OCI-LY1 (cell line): ENCODE results near the gene FBXL3.

ENCODE experiments used
- H2AFZ ChIP-seq: fragments of 200-600 bp; sonication (generic), shearing (Covaris generic); 2 replicates; pipeline ENCODE4 v1.6.0; 2014; ENCODE audit warnings: antibody characterized with exemption, mild to moderate bottlenecking, low read length
- H3F3A ChIP-seq: fragments of 200-600 bp; sonication (generic), shearing (Covaris generic); 2 replicates; pipeline ENCODE4 v1.6.0; 2014; ENCODE audit warnings: mild to moderate bottlenecking, antibody characterized with exemption, low read length, moderate library complexity; ENCODE audit not compliant: insufficient read depth
- H3K27ac ChIP-seq: fragments of 200-600 bp; sonication (generic); 2 replicates; pipeline ENCODE4 v1.5.1; 2014; ENCODE audit warnings: low read length, mixed run types, mild to moderate bottlenecking, low read depth; ENCODE audit not compliant: poor library complexity, severe bottlenecking
- H3K27me3 ChIP-seq: fragments of 200-600 bp; sonication (generic); 2 replicates; pipeline ENCODE4 v1.6.0; 2014; ENCODE audit warnings: antibody characterized with exemption, mild to moderate bottlenecking, low read length, moderate library complexity; ENCODE audit not compliant: insufficient read depth
- H3K36me3 ChIP-seq: fragments of 200-600 bp; sonication (generic); 2 replicates; pipeline ENCODE4 v1.6.1; 2014; ENCODE audit warnings: mild to moderate bottlenecking, antibody characterized with exemption, low read length, moderate library complexity, mixed read lengths; ENCODE audit not compliant: insufficient read depth
- H3K4me1 ChIP-seq: fragments of 200-600 bp; sonication (generic); 2 replicates; pipeline ENCODE4 v1.5.1; 2014; ENCODE audit warnings: mild to moderate bottlenecking, low read length, moderate library complexity; ENCODE audit not compliant: insufficient read depth, severe bottlenecking
- H3K4me2 ChIP-seq: fragments of 200-600 bp; sonication (generic), shearing (Covaris generic); 2 replicates; pipeline ENCODE4 v1.6.1; 2014; ENCODE audit warnings: low read length
- H3K4me3 ChIP-seq: fragments of 200-600 bp; sonication (generic); 2 replicates; pipeline ENCODE4 v1.5.1; 2014; ENCODE audit warnings: low read length, low read depth, mild to moderate bottlenecking, mixed read lengths; ENCODE audit not compliant: poor library complexity, severe bottlenecking
- H3K79me2 ChIP-seq: fragments of 200-600 bp; shearing (Covaris generic); 2 replicates; pipeline ENCODE4 v1.6.1; 2016; ENCODE audit warnings: mixed run types, low read length, mixed read lengths; ENCODE audit not compliant: insufficient read depth
- H3K9ac ChIP-seq: fragments of 200-600 bp; sonication (generic), shearing (Covaris generic); 2 replicates; pipeline ENCODE4 v1.6.1; 2014; ENCODE audit warnings: mild to moderate bottlenecking, low read length, mixed read lengths
- H3K9me2 ChIP-seq: fragments of 200-600 bp; sonication (generic), shearing (Covaris generic); 2 replicates; pipeline ENCODE4 v1.6.1; 2014; ENCODE audit warnings: low read depth, mild to moderate bottlenecking, low read length, mixed read lengths
- H3K9me3 ChIP-seq: fragments of 200-600 bp; shearing (Covaris generic); 2 replicates; pipeline ENCODE4 v1.6.1; 2014; ENCODE audit warnings: low read length, mixed read lengths
- H4K20me1 ChIP-seq: fragments of 200-600 bp; sonication (generic), shearing (Covaris generic); 2 replicates; pipeline ENCODE4 v1.6.0; 2016; ENCODE audit warnings: mild to moderate bottlenecking, low read length; ENCODE audit not compliant: insufficient read depth
- EZH2 ChIP-seq: fragments of 200-600 bp; sonication (generic), shearing (Covaris generic); IDR thresholded peaks from 2 replicates; pipeline ENCODE4 v1.8.0; 2017; ENCODE audit warnings: borderline replicate concordance, mixed run types, mild to moderate bottlenecking, antibody characterized with exemption, low read length, moderate library complexity, mixed read lengths
- TF ChIP-seq, protein P1 (sequence below): fragments of 200-600 bp; sonication (generic), shearing (Covaris generic); IDR thresholded peaks from 2 replicates; pipeline ENCODE4 v1.5.1; 2017; ENCODE audit warnings: mild to moderate bottlenecking, antibody characterized with exemption, low read length, moderate library complexity, mixed read lengths

FBXL3 gene

DNA sequence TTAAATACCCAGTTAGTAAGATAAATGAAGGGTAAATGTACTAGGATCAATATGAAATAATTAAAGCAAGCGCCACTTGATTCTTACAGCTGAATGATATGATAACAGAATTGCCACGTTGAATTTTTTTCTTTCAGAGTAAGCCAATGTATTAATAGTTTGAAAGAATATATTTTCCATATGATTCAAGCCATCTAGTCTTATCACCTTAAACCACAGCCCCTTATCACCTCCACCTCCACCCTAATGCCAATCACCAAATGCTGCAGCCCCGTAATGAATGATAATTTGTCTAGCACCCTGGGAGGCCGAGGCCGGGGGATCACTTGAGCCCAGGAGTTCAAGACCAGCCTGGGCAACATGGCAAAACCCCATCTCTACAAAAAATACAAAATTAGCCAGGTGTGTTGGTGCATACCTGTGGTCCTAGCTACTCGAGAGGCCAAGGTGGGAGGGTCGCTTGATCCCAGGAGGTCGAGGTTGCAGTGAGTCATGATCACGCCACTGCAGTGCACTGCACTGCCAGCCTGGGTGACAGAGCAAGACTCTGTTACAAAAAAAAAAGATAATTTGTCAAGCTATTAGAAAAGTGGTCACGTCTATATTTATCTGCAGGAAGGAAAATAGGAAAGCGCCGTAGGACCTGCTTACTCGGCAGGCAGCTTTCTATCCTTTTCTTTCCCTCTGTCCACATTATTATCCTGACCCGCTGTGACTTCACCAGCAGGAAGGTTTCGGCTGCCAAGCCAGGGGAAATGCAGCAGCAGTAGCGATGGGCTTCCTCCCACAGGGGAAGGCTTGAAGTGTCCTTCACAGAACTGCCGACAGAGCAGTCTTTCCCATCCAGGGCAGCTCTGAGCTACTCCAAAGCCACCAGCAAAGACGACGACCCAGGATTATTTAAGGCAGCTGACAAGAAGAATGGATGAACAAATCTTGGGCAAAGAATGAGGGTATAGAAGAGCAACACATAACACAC lies 54.8 kb downstream of the FBXL3 start:
- H3K27me3 ChIP-seq: no peaks in the 10 kb centered on the region
- H3K79me2 ChIP-seq: no peaks in the 10 kb centered on the region
- H3K36me3 ChIP-seq: no peaks in the 10 kb centered on the region
- no peak overlapping the region for H3K4me3 ChIP-seq
- H3K27ac ChIP-seq: no peak overlapping the region
- no peak for TF ChIP-seq EZH2
- TF ChIP-seq, protein P1, sequence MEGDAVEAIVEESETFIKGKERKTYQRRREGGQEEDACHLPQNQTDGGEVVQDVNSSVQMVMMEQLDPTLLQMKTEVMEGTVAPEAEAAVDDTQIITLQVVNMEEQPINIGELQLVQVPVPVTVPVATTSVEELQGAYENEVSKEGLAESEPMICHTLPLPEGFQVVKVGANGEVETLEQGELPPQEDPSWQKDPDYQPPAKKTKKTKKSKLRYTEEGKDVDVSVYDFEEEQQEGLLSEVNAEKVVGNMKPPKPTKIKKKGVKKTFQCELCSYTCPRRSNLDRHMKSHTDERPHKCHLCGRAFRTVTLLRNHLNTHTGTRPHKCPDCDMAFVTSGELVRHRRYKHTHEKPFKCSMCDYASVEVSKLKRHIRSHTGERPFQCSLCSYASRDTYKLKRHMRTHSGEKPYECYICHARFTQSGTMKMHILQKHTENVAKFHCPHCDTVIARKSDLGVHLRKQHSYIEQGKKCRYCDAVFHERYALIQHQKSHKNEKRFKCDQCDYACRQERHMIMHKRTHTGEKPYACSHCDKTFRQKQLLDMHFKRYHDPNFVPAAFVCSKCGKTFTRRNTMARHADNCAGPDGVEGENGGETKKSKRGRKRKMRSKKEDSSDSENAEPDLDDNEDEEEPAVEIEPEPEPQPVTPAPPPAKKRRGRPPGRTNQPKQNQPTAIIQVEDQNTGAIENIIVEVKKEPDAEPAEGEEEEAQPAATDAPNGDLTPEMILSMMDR: no peak
- no peaks in the 10 kb centered on the region for H3F3A ChIP-seq
- no peak overlapping the region for H2AFZ ChIP-seq
- no peaks in the 10 kb centered on the region for H3K9me2 ChIP-seq
- no peak overlapping the region for H3K9ac ChIP-seq
- no peak overlapping the region for H3K4me2 ChIP-seq
- H3K4me1 ChIP-seq: no peaks in the 10 kb centered on the region
- no peaks in the 10 kb centered on the region for H4K20me1 ChIP-seq
- H3K9me3 ChIP-seq: no peaks in the 10 kb centered on the region

GRCh38 chr13:76971215-76971614 lies 55.7 kb downstream of the FBXL3 start:
- Histone ChIP-seq H3K4me3 (no peak overlapping the region), H3K27ac (no peak overlapping the region), H3F3A (no peaks in the 10 kb centered on the region), H3K4me2 (no peak overlapping the region), H3K9ac (no peak overlapping the region), H3K36me3 (no peaks in the 10 kb centered on the region), H3K79me2 (no peaks in the 10 kb centered on the region), H4K20me1 (no peaks in the 10 kb centered on the region), H3K9me2 (no peaks in the 10 kb centered on the region), H3K4me1 (no peaks in the 10 kb centered on the region), H2AFZ (no peak overlapping the region), H3K27me3 (no peaks in the 10 kb centered on the region), H3K9me3 (no peaks in the 10 kb centered on the region)
- TF ChIP-seq, protein P1: no peak
- TF ChIP-seq EZH2: no peak

GRCh38 chr13:76969488-76970365 lies 57.2 kb downstream of the FBXL3 start:
- H3K36me3 ChIP-seq: no peaks in the 10 kb centered on the region

More at GRCh38 chr13:76969488-76970365, 57.2 kb downstream of the FBXL3 start:
- Histone ChIP-seq H3K27me3 (no peaks in the 10 kb centered on the region), H3K4me1 (no peaks in the 10 kb centered on the region), H2AFZ (no peak overlapping the region), H4K20me1 (no peaks in the 10 kb centered on the region), H3F3A (no peaks in the 10 kb centered on the region), H3K27ac (no peak overlapping the region), H3K4me3 (no peak overlapping the region), H3K9me2 (no peaks in the 10 kb centered on the region), H3K4me2 (no peak overlapping the region), H3K9ac (no peak overlapping the region), H3K9me3 (no peaks in the 10 kb centered on the region), H3K79me2 (no peaks in the 10 kb centered on the region)
- TF ChIP-seq EZH2: no peak
- TF ChIP-seq, protein P1: no peak
